Measurements from ENCODE around the gene TMEM175.

DNA sequence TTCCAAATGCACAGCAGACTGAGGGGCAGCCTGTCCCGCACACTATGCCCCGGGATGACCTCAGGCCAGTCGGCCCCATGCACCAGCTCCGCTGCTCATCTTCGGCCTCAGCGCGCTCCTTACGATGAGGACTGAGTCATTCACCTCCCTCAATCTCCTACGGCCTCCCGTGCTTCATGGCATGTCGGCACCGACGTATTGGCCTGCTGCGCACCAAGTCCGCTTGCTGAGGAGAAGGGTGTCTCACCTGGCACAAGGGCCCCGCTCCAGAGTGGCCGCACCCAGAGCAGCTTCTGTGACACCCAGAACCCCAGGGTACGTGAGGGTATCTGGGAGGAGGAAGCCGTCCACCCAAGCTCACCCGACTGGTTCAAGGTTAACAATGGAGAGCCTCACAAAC is 35.6 kb upstream of the TMEM175 start:
- no peak for TF ChIP-seq POLR2AphosphoS5 (IDR thresholded peaks at IDR 0.05; ENCODE audit: low read depth, low read length)
- no peak for TF ChIP-seq POLR2A (IDR thresholded peaks at IDR 0.05; ENCODE audit: low read depth, low read length)
